GM19397 (cell line): ENCODE measurements around the gene FPR1.

Source experiments
- ATAC-seq: cut with Tn5 transposase; IDR thresholded peaks from one replicate; pipeline ENCODE4 v1.9.1; 2021; ENCODE audit warnings: mild to moderate bottlenecking, moderate library complexity; ENCODE audit not compliant: unreplicated experiment

FPR1 gene, protein sequence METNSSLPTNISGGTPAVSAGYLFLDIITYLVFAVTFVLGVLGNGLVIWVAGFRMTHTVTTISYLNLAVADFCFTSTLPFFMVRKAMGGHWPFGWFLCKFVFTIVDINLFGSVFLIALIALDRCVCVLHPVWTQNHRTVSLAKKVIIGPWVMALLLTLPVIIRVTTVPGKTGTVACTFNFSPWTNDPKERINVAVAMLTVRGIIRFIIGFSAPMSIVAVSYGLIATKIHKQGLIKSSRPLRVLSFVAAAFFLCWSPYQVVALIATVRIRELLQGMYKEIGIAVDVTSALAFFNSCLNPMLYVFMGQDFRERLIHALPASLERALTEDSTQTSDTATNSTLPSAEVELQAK

DNA sequence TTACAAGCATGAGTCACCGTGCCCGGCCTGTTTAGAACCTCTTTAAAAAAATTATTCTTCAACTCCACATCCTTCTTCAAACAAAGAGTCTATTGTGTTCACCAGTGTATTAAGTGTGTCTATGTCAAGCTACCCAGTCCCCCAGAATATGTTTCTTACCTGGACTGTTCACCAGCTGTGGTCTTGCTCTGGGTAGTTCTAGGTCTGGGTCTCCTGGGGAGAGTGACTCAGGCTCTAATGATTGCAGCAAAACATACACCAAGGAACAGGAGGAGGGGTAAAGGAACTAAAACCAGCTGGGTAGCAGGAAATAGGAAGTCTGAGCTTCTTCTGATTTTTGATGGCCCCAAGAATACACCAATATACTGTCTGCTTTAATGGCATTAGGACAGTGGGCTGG, at the start of gene FPR1:
FPR1 (minus strand) TSS at position 224 of the 400 bp plus-strand sequence. CDS start 4,884 bp downstream, outside the sequence.
- ATAC-seq = no peak

DNA sequence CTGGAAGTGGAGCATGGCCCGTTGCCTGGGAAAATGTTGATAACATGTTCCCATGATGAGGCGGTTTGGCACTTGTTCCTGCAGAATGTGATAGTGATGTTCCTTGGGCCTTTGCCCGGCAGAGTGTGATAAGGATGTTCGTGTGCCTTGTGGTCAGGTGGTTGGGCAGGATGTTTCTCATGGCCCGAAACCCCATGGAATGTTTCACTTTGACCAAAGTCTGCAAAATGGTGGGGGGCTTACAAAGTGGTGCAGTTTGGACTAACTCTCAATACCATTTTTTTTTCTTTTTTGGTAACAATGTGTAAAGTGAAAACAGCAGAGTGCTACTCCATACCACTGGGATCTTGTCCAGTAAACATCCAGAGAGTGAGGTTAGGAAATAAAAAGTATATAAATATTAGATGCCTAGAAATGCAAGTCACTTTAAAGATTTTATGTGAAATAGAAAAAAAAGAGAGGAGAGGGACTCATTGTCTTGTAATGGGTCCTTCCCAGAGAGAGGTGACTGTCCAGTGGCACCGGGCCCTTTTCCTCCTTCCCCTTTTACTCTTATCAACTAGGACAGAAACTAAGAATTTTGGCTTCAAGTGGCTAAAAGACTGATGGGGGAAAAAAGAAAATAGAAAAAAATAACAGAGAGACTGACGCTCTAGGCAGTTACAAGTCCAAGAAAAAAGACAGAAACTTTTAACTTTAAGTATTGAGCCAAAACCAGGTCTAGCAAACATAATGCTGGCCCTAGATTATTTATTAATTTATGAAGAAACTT, 49.0 kb upstream of the FPR1 start:
- no peak for ATAC-seq

DNA sequence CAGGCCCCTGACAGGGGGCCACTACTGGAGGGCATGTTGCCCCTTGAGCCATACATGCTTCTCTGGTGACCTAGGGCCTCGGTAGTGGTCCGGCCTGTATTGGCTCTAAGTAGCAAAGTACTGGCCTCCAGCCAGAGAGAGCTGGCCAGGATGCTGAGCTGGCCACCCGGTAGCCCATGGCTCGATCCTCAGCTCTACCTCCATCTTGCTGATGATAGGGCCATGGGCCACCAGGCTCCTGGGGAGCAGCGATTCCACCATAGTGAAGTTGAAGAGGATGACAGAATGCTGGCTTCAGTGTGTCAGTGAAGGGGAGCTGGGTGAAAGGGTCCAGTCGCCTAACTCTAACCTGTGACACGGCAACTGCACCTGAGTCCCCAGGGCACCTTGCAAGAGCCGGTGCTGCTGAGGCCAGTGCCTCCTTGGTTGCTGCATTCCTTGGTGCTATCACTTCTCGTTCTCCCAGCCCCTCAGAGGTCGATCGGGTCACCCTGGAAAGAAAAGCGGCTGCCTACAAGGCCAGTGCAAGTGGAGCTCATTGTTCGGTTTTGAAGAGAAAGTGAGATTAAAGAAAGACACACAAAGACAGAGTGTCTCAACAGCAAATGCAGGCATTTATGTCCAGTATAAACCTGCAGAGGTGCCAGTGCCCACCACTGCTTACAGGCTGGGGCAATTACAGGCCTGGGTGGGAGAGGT, 48.2 kb upstream of the FPR1 start:
- no peak for ATAC-seq

DNA sequence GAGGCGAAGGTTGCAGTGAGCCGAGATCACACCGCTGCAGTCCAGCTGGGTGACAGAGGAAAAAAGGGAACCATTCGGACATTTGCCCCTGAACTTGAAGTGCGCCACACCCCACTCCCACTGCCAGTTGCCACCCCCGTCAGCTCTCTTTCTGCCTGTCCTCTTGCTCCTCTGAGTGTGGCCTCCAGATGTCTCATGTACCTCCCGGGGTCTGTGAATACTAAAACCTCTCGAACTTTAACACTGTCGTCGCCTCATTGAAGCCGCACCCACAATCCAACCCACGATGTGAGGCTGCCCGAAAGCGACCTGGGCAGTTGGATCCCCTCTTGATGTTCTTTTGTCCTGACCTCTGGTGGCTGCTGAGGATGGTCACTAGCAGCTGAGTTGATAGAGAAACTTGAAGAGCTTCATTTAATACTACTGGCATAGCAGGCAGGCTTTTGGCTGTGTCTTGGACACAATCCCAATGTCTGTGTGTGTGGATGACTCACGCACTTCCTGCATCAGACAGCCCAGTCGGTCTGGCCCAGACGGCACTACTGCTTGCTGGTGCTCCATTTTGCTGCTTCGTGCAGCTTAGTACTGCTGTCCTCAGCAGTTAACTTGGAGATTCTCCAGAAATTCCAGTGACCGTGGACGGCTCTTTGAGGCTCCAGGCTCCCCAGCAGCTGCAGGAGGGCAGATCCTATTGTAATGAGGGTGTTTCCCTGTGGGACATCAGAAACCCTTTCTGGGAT, 47.5 kb upstream of the FPR1 start:
- no peak for ATAC-seq

DNA sequence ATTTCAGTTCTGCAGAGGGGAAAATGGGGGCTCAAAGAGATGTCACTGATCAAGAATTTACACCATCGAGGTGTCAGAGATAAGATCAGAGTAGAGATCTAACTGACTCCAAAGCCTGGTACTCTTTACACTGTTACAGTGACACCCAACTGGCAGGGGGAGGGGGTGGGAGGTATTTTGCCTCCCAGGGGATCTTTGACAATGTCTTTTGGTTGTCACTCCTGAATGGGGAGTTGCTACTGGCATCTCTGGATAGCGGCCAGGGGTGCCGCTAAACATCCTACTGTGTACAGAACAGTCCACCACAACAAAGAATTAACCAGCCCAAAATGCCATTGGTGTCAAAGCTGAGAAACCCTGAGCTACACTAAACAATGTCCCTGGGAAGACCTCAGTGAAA, 46.4 kb upstream of the FPR1 start:
- no peak for ATAC-seq

DNA sequence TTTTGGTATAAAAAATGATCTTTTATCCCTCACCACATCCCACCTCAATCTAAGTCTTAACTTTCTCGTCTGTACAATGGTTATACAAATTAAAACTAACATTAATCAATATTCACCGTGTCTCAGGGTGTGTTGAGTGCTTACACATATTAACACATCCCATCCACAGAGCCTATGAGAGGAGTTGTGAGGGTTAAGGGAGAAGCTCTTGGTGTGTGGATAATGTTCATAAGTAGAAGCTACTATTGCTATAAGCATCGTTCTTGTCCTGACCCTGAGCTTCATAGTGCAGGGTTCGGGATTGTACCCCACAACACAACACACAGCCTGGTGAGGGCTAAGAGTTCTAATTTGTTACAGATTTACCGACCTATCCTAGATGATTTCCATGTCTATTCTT, 45.8 kb upstream of the FPR1 start:
- ATAC-seq = no peak

DNA sequence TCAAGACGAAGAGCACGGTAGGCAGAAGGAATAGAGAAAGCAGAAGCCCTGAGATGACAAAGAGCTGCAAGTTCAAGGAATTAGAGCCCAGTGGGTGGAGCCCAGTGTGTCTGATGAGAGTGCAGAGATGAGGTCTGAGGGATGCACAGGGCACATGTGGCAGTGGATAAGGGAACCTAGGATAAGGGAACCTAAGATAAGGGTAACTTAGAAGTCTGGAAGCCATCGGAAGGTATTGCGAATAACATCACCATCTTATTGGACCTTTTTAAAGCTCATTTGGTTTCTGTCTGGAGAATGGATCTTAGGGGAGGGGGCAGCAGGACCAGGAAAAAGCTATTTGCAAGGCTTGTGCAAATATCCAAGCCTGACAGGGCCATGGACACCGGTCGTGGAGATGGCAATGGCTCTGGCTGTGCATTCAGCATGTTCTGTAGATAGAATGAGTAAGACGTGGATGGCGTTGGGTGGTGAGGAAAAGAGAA, 44.6 kb upstream of the FPR1 start:
- ATAC-seq = no peak

DNA sequence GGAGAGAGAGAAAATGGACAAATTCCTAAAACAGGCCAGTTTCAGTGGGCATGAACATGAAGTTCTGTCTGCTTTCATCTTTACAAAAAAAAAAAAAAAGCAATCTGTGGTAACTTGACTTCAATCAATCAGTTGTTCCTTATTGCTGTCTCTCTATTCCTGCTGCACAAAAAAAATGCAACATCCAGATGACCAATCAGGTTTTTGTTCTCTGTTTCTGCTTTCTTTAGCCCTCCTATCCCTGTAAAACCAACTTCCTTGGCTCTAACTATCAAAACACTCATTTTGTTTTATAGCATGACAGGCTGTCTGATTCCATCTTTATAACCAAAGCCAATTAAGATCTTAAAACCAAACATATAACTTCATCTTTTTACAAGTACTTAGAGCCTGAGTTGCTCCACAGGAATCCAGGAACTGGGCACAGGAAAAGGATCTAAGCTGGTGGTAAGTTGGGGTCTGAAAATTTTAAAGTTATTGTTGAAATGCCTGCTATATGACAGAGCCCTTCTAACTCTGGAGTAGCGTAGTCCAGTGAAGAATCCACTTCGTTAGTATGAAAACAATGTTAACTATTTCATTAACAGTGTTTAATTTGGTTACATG, 43.3 kb upstream of the FPR1 start, which contains the start of gene FPR3:
FPR3 (plus strand) TSS at position 273 of the 606 bp plus-strand sequence. CDS start 28,592 bp downstream, outside the sequence.
- no peak for ATAC-seq

DNA sequence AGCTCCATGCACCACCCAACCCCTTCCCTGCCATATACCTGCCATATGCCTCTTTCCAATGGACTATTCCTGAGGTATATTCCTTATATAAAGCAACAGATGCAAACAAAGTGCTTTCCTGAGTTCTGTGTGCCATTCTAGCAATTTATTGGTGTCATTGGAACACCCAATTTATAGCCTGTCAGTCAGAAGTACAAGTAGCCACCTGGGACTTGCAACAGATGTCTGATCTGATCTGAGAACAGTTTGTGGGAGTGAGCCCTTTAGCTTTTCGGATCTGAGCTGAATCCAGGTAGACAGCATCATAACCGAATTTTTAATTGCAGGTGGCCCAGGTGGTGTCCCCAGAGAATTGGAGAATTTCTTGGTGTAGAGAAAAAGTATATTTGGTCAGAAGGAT, 42.3 kb upstream of the FPR1 start:
- no peak for ATAC-seq

DNA sequence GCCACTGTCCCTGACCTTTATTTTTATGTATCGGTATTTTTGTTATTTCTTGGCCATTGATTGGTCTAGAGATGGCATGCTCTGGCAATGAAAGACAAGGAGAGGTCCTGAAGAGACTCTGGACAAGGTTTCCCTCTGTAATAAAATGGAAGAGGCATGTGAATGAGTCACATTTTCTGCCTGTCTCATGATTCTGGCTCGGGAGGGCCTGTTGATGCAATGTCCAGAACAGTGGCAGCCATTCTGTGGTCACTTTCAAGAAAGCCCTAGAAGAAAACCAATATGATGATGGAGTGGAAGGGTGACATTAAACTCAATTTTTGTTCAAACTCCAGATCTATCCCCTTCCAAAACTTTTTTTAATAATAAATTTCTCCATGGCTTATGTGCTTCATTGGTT, 41.3 kb upstream of the FPR1 start:
- ATAC-seq = no peak

DNA sequence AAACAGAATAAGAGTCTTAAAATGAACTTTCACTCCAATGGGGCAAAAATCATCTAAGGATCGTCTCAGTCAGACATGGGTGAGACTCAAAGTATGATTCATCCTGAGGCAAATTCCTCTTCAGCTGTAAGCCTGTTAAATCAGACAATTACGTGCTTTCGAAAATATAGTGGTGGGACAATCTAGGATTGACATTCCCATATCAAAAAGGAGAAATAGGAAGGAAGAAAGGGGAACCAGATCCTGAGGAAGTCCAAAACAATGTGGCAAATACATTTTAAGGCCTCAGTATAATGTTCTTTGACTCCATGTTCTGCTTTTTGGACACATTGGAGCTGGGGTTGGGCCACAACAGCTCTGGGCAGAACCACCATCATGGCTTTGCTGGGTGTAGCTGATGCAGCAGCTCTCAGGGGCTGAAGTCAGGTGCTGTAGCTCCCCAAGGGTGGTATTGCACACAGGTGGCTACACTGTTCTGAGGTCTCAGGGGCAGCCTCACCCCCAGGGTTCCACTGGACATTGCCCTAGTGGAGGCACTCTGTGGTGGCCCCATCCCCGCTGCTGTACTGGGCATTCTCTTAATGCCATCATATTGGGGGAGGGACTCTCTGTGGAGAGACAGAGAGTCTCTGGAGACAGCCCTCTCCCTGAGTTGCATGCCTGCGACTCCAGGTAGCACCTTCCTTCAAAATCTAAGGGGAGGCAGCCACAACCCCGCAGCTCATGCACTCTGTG, 37.5 kb upstream of the FPR1 start:
- no peak for ATAC-seq

DNA sequence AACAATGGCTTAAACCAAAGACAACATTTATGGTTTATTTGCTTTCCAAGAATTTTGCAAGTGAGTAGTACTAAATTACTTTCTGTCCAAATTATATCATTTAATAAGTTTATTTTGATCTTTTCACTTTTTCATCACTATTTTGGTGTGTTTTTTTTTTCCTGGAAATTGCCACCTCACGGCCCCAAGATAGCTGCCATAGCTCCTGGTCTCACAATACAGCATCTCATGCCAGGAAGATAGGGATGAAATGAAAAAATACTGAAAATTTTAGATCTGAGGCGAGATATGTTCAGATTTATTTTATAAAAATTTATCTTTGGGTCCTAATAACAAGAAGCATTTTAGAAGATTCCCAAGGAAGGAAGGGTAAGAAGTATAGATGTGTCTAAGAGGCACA, 36.4 kb upstream of the FPR1 start:
- no peak for ATAC-seq

DNA sequence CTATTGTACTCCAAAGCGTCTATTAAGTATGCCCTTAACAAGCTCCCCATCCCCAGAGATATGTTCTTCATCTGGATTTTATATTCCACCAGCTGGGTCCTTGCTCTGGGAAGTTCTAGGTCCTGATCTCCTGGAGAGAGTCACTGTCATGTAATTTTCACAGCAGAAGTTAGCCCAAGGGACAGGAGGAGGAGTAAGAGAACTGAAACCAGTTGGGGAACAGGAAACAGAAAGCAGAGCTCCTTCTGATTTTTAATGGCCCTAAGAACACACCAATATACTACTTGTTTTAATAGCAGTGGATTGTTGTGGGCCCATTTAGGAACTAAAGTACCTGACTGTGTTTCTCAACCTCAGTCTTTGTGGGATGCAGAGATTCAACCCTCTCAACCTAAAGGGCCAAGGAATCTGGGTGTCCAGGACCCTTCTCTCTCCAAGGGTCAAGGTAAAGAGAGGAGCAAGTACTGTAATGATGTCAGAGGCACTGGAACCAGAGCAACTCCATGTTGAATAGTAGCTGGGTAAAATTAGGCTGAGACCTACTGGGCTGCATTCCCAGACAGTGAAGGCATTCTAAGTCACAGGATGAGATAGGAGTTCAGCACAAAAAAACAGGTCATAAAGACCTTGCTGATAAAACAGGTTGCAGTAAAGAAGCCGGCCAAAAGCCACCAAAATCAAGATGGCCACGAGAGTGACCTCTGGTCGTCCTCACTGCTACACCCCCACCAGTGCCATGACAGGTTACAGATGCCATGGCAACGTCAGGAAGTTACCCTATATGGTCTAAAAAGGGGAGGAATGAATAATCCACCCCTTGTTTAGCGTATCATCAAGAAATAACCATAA, 35.2 kb upstream of the FPR1 start:
- no peak for ATAC-seq

DNA sequence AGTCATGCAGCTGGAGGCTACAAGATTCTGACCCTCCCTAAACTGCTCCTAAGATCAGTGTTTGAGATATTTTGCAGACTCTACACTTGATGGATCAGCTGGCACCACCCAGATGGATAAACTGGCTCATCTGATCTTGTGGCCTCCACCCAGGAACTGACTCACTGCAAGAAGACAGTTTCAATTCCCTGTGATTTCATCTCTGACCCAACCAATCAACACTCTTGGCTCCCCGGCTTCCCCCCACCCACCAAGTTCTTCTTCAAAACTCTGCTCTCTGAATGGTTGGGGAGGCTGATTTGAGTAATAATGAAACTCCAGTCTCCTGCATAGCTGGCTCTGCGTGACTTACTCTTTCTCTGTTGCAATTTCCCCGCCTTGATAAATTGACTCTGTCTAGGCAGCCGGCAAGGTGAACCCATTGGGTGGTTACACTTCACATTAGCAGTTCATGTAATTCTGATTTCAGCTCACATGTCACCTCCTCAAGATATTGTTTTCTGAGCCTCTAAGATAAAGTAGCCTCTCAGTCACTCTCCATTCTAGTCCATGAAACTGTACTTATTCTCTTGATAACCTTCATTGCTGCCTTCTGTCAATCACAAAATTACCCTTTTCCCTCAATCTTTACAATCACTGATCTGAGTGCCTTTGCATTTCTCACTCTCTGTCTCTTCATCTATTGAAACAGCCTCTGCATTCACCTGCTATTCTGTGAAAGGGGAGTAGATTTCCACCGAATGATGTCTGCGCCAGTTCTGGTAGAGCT, 33.4 kb upstream of the FPR1 start:
- ATAC-seq = no peak

DNA sequence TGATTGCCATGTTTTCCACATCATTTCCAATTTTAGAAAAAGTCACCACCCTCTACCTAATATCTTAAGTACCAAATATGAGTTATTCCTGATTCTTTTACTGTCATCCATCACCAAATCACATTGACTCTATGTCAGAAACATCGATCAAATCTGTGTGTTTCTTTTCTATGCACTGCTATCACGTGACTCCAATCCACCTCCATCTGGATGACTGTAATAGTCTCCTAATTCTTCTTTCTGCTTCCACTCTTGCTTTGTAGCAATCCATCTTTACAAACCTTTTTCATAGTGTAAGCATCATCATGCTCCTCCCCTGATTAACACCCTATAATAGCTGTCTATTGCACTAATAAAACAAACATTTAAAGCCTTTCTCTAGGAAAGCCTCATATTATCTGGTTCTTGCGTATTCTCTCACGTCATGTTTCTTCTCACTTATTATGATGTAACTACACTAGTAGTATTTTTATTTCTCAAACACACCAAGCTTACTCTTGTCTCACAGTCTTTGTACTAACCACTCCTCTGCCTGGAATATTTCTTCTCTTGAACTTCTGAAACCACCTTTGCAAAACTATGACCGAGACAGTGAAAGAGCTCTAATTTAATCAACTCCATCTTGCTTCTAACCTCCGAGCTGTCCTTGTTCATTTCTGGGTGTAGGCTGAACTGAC, 32.6 kb upstream of the FPR1 start:
- ATAC-seq = no peak

DNA sequence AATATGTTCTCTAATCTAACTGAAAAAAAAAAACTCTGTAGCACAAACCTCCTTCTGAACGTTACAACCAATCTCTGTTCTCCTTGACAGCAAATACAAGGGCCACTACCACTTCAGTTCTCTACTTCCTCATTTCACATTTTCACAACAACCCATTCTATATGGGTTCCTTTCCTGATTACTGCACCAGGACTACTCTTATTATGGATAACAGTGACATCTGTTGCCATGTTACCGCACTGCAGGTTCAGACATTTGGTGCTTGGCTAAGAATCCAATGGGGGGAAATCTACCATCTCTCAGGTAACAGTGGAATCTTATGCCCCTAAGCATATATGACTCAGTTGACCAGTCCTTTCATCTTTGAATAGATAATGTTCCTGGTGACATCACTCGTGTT, 31.7 kb upstream of the FPR1 start:
- no peak for ATAC-seq

DNA sequence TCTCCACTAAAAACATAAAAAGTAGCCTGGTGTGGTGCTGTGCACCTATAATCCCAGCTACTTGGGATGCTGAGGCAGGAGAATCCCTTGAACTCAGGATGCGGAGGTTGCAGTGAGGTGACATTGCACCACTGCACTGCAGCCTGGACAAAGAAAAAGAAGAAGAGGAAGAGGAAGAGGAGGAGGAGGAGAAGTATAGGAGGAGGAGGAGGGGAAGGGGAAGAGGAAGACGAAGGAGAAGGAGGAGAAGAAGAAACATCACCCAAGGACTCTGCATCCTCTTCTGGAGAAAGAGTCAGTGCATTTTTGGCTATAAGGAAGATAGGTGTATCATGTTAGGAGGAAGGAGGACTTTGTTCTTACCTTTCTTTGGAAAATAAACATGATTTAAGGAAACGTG, 30.3 kb upstream of the FPR1 start:
- no peak for ATAC-seq

DNA sequence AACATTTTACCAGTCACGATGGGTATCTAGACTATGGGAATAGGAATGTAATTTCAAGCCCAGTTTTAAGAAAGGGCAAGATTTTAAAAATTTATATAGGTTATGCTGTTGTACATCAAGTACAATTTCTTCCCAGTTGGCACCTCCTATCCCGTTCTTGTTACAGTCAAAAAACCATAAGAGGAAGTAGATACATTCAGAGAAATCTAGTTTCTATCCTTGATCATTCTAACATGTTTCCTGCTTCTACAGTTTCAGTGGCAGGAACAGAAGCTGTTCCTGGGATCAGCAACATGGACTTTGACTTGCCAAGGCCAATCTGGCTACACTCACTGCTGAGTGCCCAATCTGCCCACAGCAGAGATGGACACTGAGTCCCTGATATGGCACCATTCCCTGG, 28.6 kb upstream of the FPR1 start:
- ATAC-seq = no peak
